ENCODE results near the gene CARS1.
A peak's percentile ranks its signal among the peaks of the same experiment; 100 is the strongest.

CARS1 gene

DNA sequence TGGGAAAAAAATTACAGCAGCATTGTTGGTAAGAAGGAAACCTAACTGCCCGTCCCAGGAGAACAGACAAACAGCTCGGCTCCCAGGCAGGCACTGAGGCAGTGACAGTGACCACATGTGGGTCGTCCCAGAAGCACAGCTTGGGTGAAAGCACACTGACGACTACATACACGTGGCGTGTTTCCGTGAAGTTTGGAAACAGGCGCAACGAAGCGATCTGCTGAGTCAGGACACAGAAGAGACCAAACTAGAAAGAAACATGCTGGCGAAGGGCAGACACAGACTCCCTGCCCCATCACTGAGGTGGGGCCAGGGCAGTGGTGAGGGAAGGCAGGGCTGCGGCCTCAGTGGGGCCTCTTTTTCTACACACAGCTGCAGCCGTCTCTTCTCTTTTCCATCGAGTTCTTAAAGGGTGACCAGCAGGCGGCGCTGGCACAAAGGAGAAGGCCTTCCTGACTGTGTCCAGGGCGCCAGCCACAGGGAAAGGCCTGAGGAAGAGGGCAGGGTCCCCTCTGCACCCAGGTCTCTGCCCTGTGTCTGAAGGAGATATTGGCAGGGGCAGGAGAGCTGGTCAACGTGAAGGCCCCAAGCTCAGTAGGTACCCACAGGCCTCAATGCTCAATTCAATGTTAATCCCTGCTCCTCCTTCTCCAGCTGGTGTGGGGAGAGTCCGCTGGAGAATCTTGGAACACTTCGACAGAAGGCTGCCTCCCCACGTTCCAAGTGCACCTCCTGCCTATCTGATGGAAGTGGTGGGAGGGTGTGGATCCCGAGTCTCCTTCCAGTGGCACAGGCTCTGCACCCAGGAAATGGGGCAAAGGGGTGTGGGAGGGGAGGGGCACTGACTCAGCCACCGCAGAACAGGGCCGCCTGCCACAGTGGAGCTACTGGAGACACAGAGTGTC is 19.9 kb downstream of the CARS1 start:
- DNase-seq: peak; percentile 75

DNA sequence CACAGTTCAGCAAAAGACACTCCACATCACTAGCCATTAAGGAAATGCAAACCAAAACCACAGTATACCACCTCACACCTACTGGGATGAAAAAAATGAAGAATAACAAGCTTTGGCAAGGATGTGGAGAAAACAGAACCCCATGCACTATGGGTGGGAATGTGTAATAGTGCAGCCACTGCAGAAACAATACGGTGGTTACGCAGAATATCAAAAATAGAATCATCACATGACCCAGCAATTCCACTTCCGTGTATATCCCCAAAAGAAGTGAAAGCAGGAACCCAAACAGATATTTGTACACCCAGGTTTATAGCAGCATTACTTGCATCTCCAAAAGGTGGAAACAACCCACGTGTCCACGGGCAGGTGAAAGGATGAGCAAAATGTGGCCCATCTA is 20.8 kb downstream of the CARS1 start:
- no peak for DNase-seq

GRCh38 chr11:3035333-3035732 is 21.9 kb downstream of the CARS1 start:
- no peak for DNase-seq

DNA sequence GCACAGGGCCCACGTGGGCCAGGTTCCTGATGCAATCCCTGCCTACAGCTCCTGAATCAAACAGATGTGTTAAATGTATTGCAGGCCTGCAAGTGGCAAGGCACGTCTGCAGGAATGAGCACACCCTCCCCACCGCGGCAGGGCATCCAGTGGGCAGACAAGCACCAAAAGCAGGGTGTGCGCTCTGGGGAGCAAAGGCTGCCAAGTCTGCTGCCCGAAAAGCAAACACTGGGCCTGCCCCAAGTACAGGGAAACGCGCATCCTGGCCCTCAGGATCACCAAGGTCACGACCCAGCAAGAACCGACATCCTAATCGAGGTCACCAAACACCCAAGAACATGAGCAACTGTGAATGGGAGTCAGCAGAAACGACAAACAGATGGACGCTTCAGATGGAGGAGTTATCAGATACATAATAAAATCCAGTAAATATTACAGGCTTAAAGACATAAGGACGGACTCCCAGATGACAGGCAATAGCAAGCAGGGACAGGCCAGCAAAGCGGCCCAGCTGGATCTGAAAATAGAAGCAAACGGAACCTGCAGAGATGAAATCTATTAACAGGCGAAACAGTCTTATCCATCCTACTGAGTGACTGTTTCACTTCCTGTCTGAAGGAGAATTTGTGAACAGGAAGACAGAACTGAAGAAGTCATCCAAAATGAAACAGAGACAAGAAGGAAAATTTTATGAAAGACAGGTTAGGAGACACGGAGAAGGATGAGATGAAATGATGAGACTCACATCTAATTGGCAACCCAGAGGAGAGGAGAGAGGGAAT is 26.7 kb downstream of the CARS1 start:
- no peak for DNase-seq

DNA sequence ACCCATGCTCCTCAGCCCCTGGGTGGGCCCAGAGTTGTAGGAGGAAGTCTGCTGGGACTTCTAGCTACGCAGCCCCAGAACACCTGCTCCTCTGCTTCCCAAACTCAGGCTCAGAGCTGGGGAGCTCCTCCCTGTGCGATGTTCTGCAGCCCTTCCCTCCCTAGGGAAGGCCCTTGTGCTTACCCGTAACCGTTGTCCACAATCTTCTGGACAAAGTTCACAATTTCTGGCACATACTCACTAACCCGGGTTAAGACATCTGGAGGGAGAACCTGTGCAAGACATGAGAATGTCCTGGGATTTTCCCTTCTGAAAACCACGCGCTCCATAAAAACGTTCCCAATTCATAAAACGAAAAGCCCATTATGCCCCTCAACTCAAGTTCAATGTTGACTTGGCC is 28.4 kb downstream of the CARS1 start:
- DNase-seq: no peak

DNA sequence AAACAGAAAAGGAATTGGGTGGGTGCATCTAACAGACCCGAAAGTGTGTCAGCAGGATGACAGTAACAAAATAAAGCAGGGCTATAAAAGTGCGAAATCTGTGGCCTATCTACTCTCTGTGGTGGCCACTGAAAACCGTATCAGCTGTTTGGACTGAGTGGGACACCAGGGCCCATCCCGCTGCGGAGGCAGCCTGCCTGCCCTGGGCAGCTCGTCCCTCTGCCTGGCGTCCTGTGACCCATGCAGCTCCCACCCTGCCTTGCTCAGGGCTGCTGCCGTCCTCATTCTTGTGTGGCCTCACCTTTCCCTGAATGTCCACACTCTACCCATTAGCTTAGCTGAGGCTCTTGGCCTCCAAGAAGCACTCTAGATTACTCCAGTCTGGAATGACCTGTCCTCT is 30.4 kb downstream of the CARS1 start:
- DNase-seq: no peak

GRCh38 chr11:3022982-3023381 is 34.2 kb downstream of the CARS1 start:
- DNase-seq: peak; percentile 63

GRCh38 chr11:3022300-3022967 is 34.8 kb downstream of the CARS1 start:
- DNase-seq: peak; percentile 60

GRCh38 chr11:3021125-3021524 is 36.1 kb downstream of the CARS1 start:
- DNase-seq: no peak

- DNase-seq: no peak
These were observed 37.2 kb downstream of the CARS1 start for GRCh38 chr11:3020011-3020410.

GRCh38 chr11:3018596-3018995 is 38.6 kb downstream of the CARS1 start:
- DNase-seq: no peak

- no peak for DNase-seq
These were observed 40.4 kb downstream of the CARS1 start for GRCh38 chr11:3016861-3017260.

DNA sequence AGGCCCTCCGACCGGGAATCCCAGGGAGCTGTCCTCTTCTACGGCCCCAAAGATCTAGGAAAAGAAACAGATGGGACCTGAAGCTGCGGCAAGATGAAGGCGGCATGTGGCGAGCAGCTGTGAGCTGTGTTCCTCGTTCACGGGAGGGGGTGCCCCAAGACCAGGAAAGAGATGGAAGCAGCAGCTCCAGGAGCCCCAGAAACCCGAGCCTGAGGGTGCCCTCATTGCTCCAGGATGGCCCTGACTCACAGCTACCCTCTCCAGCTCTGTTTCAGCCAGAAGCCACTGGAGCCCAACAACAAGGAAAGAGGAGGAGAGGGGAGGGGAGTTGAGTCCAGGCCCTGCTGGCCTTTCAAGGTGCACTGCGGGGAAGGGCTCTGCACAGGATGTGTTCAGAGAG is 41.4 kb downstream of the CARS1 start:
- DNase-seq: peak; percentile 21

DNA sequence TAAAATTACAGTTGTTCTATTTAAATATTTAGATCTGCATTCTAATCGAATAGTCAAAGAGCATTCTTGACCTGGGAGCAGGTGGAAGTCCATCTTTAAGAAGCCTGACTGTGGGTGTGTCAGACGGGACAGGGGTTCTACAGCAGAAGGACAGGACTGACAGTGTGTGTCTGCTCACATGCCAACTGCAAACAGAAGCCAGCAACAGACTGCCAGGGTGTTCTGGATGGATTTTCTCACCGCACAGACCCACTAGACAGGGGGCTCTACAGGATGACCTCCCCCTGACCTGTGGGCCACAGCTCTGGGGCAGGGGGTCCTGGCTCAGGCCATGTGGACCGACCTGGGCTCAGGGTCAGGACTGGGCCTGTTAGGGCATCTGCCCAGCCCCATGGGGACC is 42.3 kb downstream of the CARS1 start:
- no peak for DNase-seq

DNA sequence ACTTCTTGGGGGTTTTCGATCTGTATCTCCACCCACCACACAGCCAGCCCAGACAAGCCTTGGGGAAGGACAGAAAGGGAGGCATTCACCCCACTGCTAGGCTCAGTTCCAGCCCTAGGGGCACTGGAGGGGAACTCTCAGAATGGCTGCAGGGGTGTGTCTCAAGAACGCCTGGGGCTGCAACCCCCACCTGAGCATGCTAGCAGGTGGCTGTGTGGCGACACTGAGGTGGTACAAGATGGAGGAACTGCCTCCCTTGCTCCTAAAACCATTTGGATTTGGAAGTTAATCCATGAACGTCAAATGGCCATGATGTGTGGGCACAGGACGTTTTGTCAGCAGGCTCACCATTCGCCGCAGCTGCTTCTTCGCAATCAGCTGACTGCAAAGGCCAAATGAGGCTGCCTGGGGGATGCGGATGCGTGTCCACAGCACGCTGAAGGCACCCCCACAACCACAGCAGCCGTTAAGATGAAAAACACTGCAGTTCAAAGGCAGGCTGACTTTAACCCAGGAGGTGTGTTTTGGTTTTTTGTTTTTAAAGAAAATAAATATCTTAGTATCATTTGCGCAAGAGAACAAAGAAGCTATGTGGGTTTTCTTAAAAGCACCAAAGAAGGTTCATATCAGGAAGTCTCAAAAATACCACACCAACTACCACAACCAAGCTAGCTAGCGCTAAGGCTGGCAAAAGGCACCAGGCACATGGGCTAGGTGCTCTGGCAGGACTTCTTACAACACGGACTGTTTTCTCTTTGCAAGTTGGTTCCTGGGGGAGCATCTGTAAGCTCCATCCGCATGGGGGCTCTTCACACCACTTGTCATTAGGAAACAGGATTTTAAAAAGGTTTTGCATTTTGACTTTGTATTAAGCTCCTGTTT is 42.9 kb downstream of the CARS1 start:
- no peak for DNase-seq

GRCh38 chr11:3011891-3012885 is 45.0 kb downstream of the CARS1 start:
- DNase-seq: no peak

DNA sequence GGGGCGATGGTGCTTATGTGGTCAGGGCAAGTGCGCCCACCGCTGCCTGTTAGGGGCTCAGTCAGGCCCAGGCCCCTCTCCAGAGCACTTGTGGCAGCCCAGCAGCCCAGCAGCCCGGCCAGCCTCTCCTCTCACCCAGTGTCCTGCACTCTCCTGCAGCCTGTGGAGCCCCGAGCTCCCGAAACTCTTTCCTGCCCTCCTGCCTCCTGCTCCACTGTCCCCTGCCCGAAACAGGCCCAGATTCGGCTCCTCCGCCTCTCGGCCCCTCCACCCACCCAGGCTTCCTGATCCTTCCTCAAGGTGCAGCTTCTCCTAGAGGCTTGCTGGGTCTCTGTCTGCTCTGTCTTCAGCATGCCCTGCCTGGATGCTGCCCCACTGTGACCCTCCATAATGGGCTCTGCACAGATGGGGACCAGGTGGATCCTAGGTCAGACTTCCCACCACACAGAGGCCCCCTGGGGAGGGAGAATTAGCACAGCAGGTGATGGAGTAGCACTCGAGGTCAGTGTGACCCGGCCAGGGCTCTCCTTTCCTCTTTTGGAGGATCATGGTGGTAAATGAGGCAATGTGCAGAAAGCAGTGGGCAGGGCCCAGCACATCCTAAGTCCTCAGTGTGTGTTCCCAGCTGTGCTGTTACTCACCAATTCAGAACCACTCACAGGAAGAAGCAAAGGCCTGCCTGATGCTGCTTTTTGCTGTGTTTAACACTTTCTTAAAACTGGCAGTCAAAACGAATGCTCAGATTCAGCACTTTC is 46.5 kb downstream of the CARS1 start:
- no peak for DNase-seq

- no peak for DNase-seq
These were observed 47.2 kb downstream of the CARS1 start for GRCh38 chr11:3010004-3010403.

DNA sequence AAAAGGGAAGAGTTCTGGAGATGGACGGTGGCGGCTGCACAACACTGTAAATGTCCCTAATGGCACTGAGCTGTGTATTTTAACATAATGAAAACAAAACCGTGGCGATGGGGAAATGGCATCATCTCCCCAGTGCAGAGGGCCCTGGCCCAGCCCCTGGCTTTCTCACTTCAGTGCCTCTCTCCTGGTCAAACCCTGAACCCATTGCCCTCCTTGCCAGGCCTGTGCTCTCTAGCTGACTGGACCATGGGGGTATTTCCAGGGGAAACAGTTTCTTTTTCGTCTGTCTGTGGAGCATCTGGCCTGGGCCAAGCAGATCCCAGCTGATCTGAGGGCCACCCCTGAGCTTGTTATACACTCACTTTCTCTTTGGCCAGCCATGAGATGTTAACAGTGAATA is 47.7 kb downstream of the CARS1 start:
- DNase-seq: no peak

- DNase-seq: no peak
These were observed 48.4 kb downstream of the CARS1 start for GRCh38 chr11:3008746-3009336.
